Calu3 (cell line): ENCODE results near the gene C6orf52. TPM values are rescaled to one million over a fixed set of nuclear protein-coding genes. Genes with fewer than 3 reads are reported as not detected.

Experiments used
- BruUV-seq: library from RNA; stranded (reverse); fragments of 400-500 nt; replicated peaks from 2 replicates; lab custom pipeline; 2021; lab: Mats Ljungman, UMichigan
- CTCF ChIA-PET: fragments of 300-600 bp; sonication (Branson Sonifier 250); formaldehyde crosslinking; loops from one replicate; lab custom pipeline; 2022; ENCODE audit warnings: antibody characterized with exemption; lab: Charles Lee
- DNase-seq: peaks from one replicate; pipeline ENCODE4 v3.0.0; 2022
- H3K27ac Mint-ChIP-seq: one replicate; pipeline ENCODE4 v1.8.0; 2022; ENCODE audit warnings: mixed read lengths; ENCODE audit not compliant: unreplicated experiment
- H3K27me3 Mint-ChIP-seq: one replicate; pipeline ENCODE4 v1.8.0; 2022; ENCODE audit warnings: mixed read lengths; ENCODE audit not compliant: unreplicated experiment
- H3K36me3 Mint-ChIP-seq: one replicate; pipeline ENCODE4 v1.8.0; 2022; ENCODE audit warnings: mild to moderate bottlenecking, moderate library complexity, mixed read lengths; ENCODE audit not compliant: insufficient read depth, unreplicated experiment
- H3K4me1 Mint-ChIP-seq: one replicate; pipeline ENCODE4 v1.8.0; 2022; ENCODE audit warnings: mild to moderate bottlenecking, low read depth, mixed read lengths; ENCODE audit not compliant: unreplicated experiment
- H3K4me3 Mint-ChIP-seq: one replicate; pipeline ENCODE4 v1.8.0; 2022; ENCODE audit warnings: mild to moderate bottlenecking, low read depth, moderate library complexity, mixed read lengths; ENCODE audit not compliant: unreplicated experiment
- H3K9me3 Mint-ChIP-seq: one replicate; pipeline ENCODE4 v1.8.0; 2022; ENCODE audit warnings: low read depth, mixed read lengths; ENCODE audit not compliant: unreplicated experiment
- CTCF ChIP-seq: fragments of 200-600 bp; IDR thresholded peaks from one replicate; pipeline ENCODE4 v1.8.0; 2022; ENCODE audit warnings: antibody characterized with exemption; ENCODE audit not compliant: unreplicated experiment
- intact Hi-C: fragments of 100-400 bp; cut with micrococcal nuclease; formaldehyde crosslinking; loops from one replicate; pipeline ENCODE4 v1.10.0; 2022; ENCODE audit not compliant: unreplicated experiment
- total RNA-seq: library from RNA; stranded (reverse); gene quantifications from 2 replicates; pipeline ENCODE4 v1.2.3, GENCODE V29; 2022

Gene C6orf52
- total RNA-seq, 1 experiment from 2014 or later = not detected

- no TSS peak for BruUV-seq
- H3K27ac Mint-ChIP-seq = no peak overlapping the region
- intact Hi-C loops = no loop called here
- H3K4me3 Mint-ChIP-seq = no peak overlapping the region
- no peaks in the 10 kb centered on the region for H3K4me1 Mint-ChIP-seq
- H3K27me3 Mint-ChIP-seq = no peaks in the 10 kb centered on the region
- DNase-seq = no peak
- TF ChIP-seq CTCF = no peak
- no peaks in the 10 kb centered on the region for H3K36me3 Mint-ChIP-seq
- CTCF ChIA-PET = interaction anchor here (1.1 kb wide), 1 partner anchor 13 kb away, joined by 3 read pairs; no protein-coding TSS in a partner anchor
- H3K9me3 Mint-ChIP-seq = no peaks in the 10 kb centered on the region
These were observed 45.6 kb upstream of the C6orf52 start for GRCh38 chr6:10740061-10740460.

GRCh38 chr6:10736731-10737130, 42.3 kb upstream of the C6orf52 start:
- DNase-seq = no peak
- no peak for TF ChIP-seq CTCF
- Mint-ChIP-seq H3K9me3 (no peaks in the 10 kb centered on the region), H3K4me1 (no peaks in the 10 kb centered on the region), H3K36me3 (no peaks in the 10 kb centered on the region), H3K4me3 (no peak overlapping the region), H3K27me3 (no peaks in the 10 kb centered on the region), H3K27ac (no peak overlapping the region)
- BruUV-seq = no TSS peak
- CTCF ChIA-PET = interaction anchor here (0.7 kb wide), 1 partner anchor 102 kb away, joined by 3 read pairs; no protein-coding TSS in a partner anchor
- intact Hi-C loops = no loop called here

GRCh38 chr6:10733863-10734262, 39.4 kb upstream of the C6orf52 start:
- no peak for DNase-seq
- no TSS peak for BruUV-seq
- Mint-ChIP-seq H3K4me1 (no peaks in the 10 kb centered on the region), H3K27ac (peak overlapping the region; percentile 36), H3K9me3 (no peaks in the 10 kb centered on the region), H3K4me3 (no peak overlapping the region), H3K36me3 (no peaks in the 10 kb centered on the region), H3K27me3 (no peaks in the 10 kb centered on the region)
- no peak for TF ChIP-seq CTCF
- CTCF ChIA-PET = no interaction called here
- intact Hi-C loops = no loop called here

GRCh38 chr6:10733151-10733715, 38.8 kb upstream of the C6orf52 start:
- H3K4me1 Mint-ChIP-seq = no peaks in the 10 kb centered on the region
- TF ChIP-seq CTCF = no peak
- BruUV-seq = no TSS peak
- no peaks in the 10 kb centered on the region for H3K9me3 Mint-ChIP-seq
- DNase-seq = no peak
- H3K27me3 Mint-ChIP-seq = no peaks in the 10 kb centered on the region
- H3K27ac Mint-ChIP-seq = no peak overlapping the region
- CTCF ChIA-PET = no interaction called here
- intact Hi-C loops = no loop called here
- no peak overlapping the region for H3K4me3 Mint-ChIP-seq
- H3K36me3 Mint-ChIP-seq = no peaks in the 10 kb centered on the region
